ENCODE data around the gene CDC27.

DNA sequence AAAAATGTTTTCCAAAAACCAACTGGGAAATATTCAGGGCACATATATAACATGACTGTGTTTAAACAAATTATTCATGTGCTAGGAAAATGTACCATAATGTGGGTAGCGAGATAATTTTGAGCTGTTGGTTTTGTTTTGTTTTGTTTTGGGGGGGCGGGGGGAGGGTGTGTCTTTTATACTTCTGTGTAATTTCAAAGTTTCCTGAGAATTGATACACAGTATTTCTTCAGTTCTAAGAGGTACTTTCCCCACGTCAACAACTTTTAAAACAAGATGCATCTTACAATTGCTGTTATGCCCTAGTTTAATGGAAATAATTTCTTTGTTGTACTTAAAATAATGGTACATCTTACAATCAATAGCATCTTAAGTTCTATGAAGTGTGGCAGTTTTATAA, 110.3 kb downstream of the CDC27 start:
- TF ChIP-seq, protein P1, sequence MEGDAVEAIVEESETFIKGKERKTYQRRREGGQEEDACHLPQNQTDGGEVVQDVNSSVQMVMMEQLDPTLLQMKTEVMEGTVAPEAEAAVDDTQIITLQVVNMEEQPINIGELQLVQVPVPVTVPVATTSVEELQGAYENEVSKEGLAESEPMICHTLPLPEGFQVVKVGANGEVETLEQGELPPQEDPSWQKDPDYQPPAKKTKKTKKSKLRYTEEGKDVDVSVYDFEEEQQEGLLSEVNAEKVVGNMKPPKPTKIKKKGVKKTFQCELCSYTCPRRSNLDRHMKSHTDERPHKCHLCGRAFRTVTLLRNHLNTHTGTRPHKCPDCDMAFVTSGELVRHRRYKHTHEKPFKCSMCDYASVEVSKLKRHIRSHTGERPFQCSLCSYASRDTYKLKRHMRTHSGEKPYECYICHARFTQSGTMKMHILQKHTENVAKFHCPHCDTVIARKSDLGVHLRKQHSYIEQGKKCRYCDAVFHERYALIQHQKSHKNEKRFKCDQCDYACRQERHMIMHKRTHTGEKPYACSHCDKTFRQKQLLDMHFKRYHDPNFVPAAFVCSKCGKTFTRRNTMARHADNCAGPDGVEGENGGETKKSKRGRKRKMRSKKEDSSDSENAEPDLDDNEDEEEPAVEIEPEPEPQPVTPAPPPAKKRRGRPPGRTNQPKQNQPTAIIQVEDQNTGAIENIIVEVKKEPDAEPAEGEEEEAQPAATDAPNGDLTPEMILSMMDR (IDR thresholded peaks at IDR 0.05; ENCODE audit: borderline replicate concordance, extremely low read depth, low read length, poor library complexity, severe bottlenecking), result no peak
- no peak for TF ChIP-seq EZH2 (IDR thresholded peaks at IDR 0.05; ENCODE audit: borderline replicate concordance, low read depth, low read length, severe bottlenecking)
